PC-9 (cell line): ENCODE measurements around the gene STYXL1. TPM values are rescaled to one million over a fixed set of nuclear protein-coding genes. Genes with fewer than 3 reads are reported as not detected.

Experiments
- BruUV-seq: library from RNA; stranded (reverse); fragments of 400-500 nt; replicated peaks from 2 replicates; lab custom pipeline; 2021; lab: Mats Ljungman, UMichigan
- CTCF ChIA-PET: fragments of 300-600 bp; sonication (Branson Sonifier 250); formaldehyde crosslinking; loops from one replicate; lab custom pipeline; 2022; ENCODE audit warnings: antibody characterized with exemption; lab: Charles Lee
- POLR2A ChIA-PET: fragments of 300-600 bp; sonication (Branson Sonifier 250); formaldehyde crosslinking; loops from one replicate; lab custom pipeline; 2022; ENCODE audit warnings: antibody characterized with exemption; ENCODE audit not compliant: unreplicated experiment; lab: Charles Lee
- DNase-seq, 2 experiments: peaks; one replicate each; pipeline versions ENCODE4 v3.0.0 to v3.0.0-alpha.2; 2015 to 2022; ENCODE audit warnings: mixed read lengths in 1 of 2
- H2AFZ ChIP-seq: fragments of 200-600 bp; sonication (generic); 2 replicates; pipeline ENCODE4 v1.8.1; 2017; ENCODE audit warnings: antibody characterized with exemption
- H3F3A ChIP-seq: fragments of 200-600 bp; sonication (generic); 2 replicates; pipeline ENCODE4 v1.8.1; 2017; ENCODE audit warnings: antibody characterized with exemption, mild to moderate bottlenecking, low read depth; ENCODE audit not compliant: insufficient read depth
- H3K27ac ChIP-seq: fragments of 200-600 bp; sonication (generic); 2 replicates; pipeline ENCODE4 v1.6.1; 2016; ENCODE audit warnings: mixed run types
- H3K27me3 ChIP-seq: fragments of 200-600 bp; sonication (generic); 2 replicates; pipeline ENCODE4 v1.6.1; 2016; ENCODE audit warnings: low read depth, mixed run types; ENCODE audit not compliant: insufficient read depth
- H3K36me3 ChIP-seq: fragments of 200-600 bp; sonication (generic); 2 replicates; pipeline ENCODE4 v1.6.1; 2016; ENCODE audit warnings: low read depth, mixed run types
- H3K4me1 ChIP-seq: fragments of 200-600 bp; sonication (generic); replicated peaks from 2 replicates; pipeline ENCODE4 v1.6.1; 2016; ENCODE audit warnings: mixed run types; ENCODE audit not compliant: insufficient read depth
- H3K4me2 ChIP-seq: fragments of 200-600 bp; sonication (generic); 2 replicates; pipeline ENCODE4 v1.6.1; 2017; ENCODE audit warnings: mixed run types
- H3K4me3 ChIP-seq: fragments of 200-600 bp; sonication (generic); 2 replicates; pipeline ENCODE4 v1.6.1; 2016; ENCODE audit warnings: mixed run types
- H3K79me2 ChIP-seq: fragments of 200-600 bp; sonication (generic); 2 replicates; pipeline ENCODE4 v1.6.1; 2017; ENCODE audit warnings: low read depth, mixed run types
- H3K9me2 ChIP-seq: fragments of 200-600 bp; sonication (generic); 2 replicates; pipeline ENCODE4 v1.8.1; 2017; ENCODE audit warnings: mild to moderate bottlenecking; ENCODE audit not compliant: insufficient read depth
- H3K9me3 ChIP-seq: fragments of 200-600 bp; sonication (generic); 2 replicates; pipeline ENCODE4 v1.8.1; 2016; ENCODE audit warnings: low read depth; ENCODE audit not compliant: insufficient read depth
- H4K20me1 ChIP-seq: fragments of 200-600 bp; sonication (generic); 2 replicates; pipeline ENCODE4 v1.8.1; 2017; ENCODE audit not compliant: insufficient read depth
- CTCF ChIP-seq: fragments of 200-600 bp; sonication (generic); conservative IDR thresholded peaks from 2 replicates; pipeline ENCODE4 v1.6.1; 2017; ENCODE audit warnings: mixed run types, antibody characterized with exemption, mild to moderate bottlenecking, moderate library complexity
- EZH2 ChIP-seq: fragments of 200-600 bp; sonication (generic); IDR thresholded peaks from 2 replicates; pipeline ENCODE4 v1.8.0; 2017; ENCODE audit warnings: antibody characterized with exemption, low read depth
- intact Hi-C: fragments of 100-400 bp; cut with micrococcal nuclease; formaldehyde crosslinking; loops from one replicate; pipeline ENCODE4 v1.10.0; 2022; ENCODE audit not compliant: unreplicated experiment
- total RNA-seq: library from RNA; stranded (reverse); gene quantifications from 2 replicates; pipeline ENCODE4 v1.2.3, GENCODE V29; 2021

The STYXL1 gene
- total RNA-seq, 1 experiment from 2014 or later: 77.7 TPM

GRCh38 chr7:75984130-75985008, 63.4 kb downstream of the STYXL1 start:
- Histone ChIP-seq H2AFZ (no peak overlapping the region), H4K20me1 (no peaks in the 10 kb centered on the region; the same call in 1 of the 2 replicates), H3K9me3 (no peaks in the 10 kb centered on the region), H3K4me2 (no peak overlapping the region), H3K9me2 (no peaks in the 10 kb centered on the region), H3K36me3 (no peaks in the 10 kb centered on the region), H3K79me2 (no peaks in the 10 kb centered on the region), H3K4me3 (no peak overlapping the region), H3K27ac (no peak overlapping the region), H3K27me3 (no peaks in the 10 kb centered on the region), H3F3A (0 out of 2 replicates have a peak, but pooled peaks cover 6% of the 10 kb centered on the region), H3K4me1 (no peaks in the 10 kb centered on the region)
- TF ChIP-seq CTCF: no peak
- ChIA-PET POLR2A (no interaction called here), CTCF (interaction anchor here (0.7 kb wide), 1 partner anchor 238 kb away, joined by 7 read pairs; no protein-coding TSS in a partner anchor)
- DNase-seq: no peak
- intact Hi-C loops: no loop called here
- BruUV-seq: no TSS peak

- BruUV-seq: no TSS peak
- Histone ChIP-seq H4K20me1 (no peaks in the 10 kb centered on the region; the same call in 1 of the 2 replicates), H3K9me3 (no peaks in the 10 kb centered on the region), H3K79me2 (no peaks in the 10 kb centered on the region), H3K27ac (no peak overlapping the region), H3K4me3 (no peak overlapping the region), H3K27me3 (no peaks in the 10 kb centered on the region), H3K9me2 (no peaks in the 10 kb centered on the region), H2AFZ (no peak overlapping the region), H3F3A (0 out of 2 replicates have a peak, but pooled peaks cover 6% of the 10 kb centered on the region), H3K36me3 (no peaks in the 10 kb centered on the region), H3K4me2 (no peak overlapping the region), H3K4me1 (no peaks in the 10 kb centered on the region)
- no peak for DNase-seq
- POLR2A ChIA-PET: no interaction called here
- no peak for TF ChIP-seq CTCF
- TF ChIP-seq EZH2: no peak
- intact Hi-C loops: no loop called here
- CTCF ChIA-PET: no interaction called here
These were observed 64.2 kb downstream of the STYXL1 start for GRCh38 chr7:75983471-75984129.

- H3F3A ChIP-seq: 0 out of 2 replicates have a peak, but pooled peaks cover 6% of the 10 kb centered on the region
- H4K20me1 ChIP-seq: no peaks in the 10 kb centered on the region; the same call in 1 of the 2 replicates
- H3K27ac ChIP-seq: no peak overlapping the region
- H3K4me3 ChIP-seq: no peak overlapping the region
- H3K4me2 ChIP-seq: no peak overlapping the region
- no peak for DNase-seq
- no peaks in the 10 kb centered on the region for H3K9me3 ChIP-seq
- H3K79me2 ChIP-seq: no peaks in the 10 kb centered on the region
- ChIA-PET CTCF (no interaction called here), POLR2A (interaction anchor here (0.5 to 0.7 kb wide), 3 partner anchors 89 to 410 kb away, joined by 3 to 18 read pairs (median 5); no protein-coding TSS in a partner anchor)
- no TSS peak for BruUV-seq
- H3K36me3 ChIP-seq: no peaks in the 10 kb centered on the region
- H3K27me3 ChIP-seq: no peaks in the 10 kb centered on the region
- H2AFZ ChIP-seq: no peak overlapping the region
- no peaks in the 10 kb centered on the region for H3K4me1 ChIP-seq
- intact Hi-C loops: no loop called here
- H3K9me2 ChIP-seq: no peaks in the 10 kb centered on the region
- TF ChIP-seq CTCF: no peak
- no peak for TF ChIP-seq EZH2
These were observed 65.3 kb downstream of the STYXL1 start for GRCh38 chr7:75982306-75983064.
